HG03103 (cell line): ENCODE data around the gene PHKA1.
A peak's percentile ranks its signal among the peaks of the same experiment; 100 is the strongest.
"Not testable (repeated sequence)": the region's sequence is repeated elsewhere in the genome, so short reads cannot be mapped to it uniquely, and the experiment has no call there.

Experiments
- ATAC-seq: cut with Tn5 transposase; IDR thresholded peaks from one replicate; pipeline ENCODE4 v1.9.1; 2021; ENCODE audit warnings: low read depth; ENCODE audit not compliant: unreplicated experiment

PHKA1 gene

DNA sequence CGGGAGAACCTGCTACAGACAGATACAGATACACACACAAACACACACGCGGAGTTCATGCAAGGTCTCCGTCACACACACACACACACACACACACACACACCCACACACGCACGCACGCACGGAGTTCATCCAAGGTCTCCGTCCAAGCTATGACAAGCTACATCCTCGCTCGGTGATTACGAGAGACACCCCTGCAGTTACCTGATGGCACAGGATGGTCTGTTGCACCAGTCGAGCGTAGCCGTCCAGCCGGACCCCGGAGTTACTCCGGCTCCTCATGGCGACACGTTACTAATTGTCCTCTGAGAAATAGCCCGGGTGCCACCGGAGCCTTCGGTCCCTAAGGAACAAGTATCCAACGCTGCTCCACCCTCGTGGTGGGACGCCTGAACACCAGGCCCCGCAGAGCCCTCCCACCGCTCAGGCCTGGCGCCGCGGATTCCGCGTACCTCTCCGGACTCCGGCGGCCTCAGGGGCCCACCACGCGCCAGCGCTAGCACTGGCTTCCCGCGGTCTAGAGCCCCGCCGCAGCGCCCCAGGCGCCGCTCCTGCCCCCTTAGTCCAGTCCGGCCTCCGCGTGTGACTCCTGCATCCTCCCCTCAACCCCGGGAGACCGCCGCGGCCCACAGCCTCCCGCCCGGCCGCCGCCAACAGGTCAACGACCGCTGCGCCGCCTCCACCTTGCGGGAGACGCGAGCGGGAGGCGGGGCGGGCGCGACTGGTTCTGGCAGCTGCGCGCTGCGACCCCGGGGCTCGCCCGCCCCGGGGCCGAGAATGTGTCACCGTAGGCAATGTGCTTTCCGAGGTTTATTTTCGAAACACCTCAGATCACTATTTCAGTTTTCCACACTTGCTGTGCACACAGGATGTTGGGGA is at the start of gene PHKA1:
Gene PHKA1 (minus strand): TSS at position 708 of the 879 bp plus-strand sequence. CDS start 426 bp downstream, at position 282.
- ATAC-seq: peak; percentile 61

DNA sequence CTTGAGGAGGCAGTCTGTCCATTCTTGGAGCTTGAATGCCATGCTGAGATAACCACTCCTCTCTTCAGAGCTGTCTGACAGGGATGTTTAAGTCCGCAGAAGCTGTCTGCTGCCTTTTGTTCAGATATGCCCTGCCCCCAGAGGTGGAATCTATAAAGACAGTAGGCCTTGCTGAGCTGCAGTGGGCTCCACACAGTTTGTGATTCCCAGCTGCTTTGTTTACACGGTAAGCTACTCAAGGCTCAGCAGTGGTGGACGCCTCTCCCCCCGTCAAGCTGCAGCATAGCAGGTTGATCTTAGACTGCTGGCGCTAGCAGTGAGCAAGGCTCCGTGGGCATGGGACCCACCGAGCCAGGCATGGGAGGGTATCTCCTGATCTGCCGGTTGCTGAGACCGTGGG is 46.3 kb upstream of the PHKA1 start:
- ATAC-seq: not testable (repeated sequence)

- ATAC-seq: not testable (repeated sequence)
These were observed 34.4 kb upstream of the PHKA1 start for GRCh38 chrX:72748545-72748944.

DNA sequence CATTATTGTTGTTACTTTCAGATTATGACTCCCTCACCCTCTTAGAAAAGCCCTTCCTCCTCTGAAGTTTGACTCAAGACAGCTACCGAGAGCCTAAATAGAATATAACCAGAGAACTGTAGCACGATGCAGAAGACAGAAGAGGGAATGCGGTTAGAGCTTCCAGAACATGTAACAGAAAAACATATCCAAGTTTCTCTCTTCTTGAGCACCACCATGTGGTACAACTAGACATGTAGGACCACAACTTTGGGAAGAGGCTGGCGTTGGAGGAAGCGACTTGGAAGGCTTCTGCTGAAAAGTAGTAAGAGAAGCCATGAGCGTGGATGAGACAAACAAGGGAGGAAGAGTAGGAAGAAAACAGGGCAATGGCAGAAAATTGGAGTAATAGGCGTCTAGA is 31.4 kb upstream of the PHKA1 start:
- not testable (repeated sequence) for ATAC-seq

GRCh38 chrX:72735561-72735960 is 21.5 kb upstream of the PHKA1 start:
- no peak for ATAC-seq

DNA sequence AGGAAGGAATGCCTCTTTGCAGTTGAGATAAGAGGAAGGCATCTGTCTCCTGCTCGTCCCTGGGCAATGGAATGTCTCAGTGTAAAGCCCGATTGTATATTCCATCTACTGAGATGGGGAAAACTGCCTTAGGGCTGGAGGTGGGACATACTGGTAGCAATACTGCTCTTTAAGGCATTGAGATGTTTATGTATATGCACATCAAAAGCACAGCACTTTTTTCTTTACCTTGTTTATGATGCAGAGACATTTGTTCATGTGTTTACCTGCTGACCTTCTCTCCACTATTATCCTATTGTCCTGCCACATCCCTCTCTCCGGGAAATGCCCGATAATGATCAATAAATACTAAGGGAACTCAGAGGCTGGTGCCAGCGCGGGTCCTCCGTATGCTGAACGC is 19.5 kb upstream of the PHKA1 start:
- ATAC-seq: not testable (repeated sequence)

DNA sequence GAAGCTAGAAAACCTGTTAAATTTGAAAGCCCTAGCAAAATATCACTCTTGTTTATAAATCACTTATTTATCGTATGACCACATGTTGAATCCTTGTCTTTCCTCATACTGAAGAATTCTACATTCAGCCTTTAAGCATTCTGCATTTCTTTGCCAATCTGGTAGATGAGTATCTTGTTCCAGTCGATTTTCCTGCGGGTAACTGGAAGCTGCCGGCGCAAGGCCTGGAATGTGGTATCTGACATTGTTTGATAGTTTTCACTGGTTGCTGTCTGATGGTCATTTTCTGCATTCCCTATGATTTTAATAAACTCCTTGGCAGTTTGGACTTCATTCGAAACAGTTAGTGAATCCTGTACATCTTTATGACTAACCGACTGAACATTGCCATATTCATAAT is 13.7 kb upstream of the PHKA1 start:
- no peak for ATAC-seq

- no peak for ATAC-seq
These were observed 2.7 kb upstream of the PHKA1 start for GRCh38 chrX:72716766-72717165.

DNA sequence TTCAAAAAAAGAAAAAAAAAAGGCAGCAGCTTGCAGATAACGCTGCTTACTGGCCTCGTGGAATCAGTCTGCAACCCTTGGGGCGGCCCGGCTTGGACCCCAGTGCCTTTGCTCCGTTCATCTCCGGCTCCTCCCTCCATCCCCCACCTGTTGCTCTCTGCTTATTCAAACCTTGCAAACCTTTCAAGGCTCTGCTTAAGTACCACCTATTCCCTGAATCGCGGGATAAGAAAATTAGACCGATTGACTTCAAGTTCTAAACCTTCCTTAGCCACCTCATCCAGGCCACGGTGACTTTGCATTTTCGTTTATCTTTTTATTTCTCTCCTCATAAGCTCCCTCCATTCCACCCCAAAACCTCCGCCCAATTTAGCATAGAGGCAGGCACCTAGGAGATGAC is 1.4 kb upstream of the PHKA1 start:
- no peak for ATAC-seq

DNA sequence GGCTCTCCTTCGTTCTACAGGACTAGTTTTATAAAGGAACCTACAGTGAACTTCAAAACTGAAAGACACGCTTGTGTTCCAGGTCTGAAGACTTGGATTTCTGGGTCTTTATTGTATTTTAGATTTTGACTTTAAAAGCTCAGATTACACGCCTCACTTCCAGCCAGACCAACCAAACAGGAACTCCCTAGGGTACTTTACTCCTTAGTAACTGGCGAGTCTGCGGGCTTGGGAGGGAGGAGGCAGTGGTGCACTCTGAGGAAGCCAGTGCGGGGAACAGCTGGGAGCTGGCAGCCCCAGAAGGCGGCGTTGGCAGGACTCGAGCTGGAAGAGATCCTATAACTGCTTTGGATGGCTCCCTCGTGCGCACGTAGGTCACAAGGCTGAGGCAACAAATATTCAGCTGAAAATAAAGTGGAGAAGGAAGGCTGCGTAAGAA is 391 bp upstream of the PHKA1 start:
- no peak for ATAC-seq

- ATAC-seq: no peak
These were observed 976 bp downstream of the PHKA1 start for GRCh38 chrX:72713130-72713529.

DNA sequence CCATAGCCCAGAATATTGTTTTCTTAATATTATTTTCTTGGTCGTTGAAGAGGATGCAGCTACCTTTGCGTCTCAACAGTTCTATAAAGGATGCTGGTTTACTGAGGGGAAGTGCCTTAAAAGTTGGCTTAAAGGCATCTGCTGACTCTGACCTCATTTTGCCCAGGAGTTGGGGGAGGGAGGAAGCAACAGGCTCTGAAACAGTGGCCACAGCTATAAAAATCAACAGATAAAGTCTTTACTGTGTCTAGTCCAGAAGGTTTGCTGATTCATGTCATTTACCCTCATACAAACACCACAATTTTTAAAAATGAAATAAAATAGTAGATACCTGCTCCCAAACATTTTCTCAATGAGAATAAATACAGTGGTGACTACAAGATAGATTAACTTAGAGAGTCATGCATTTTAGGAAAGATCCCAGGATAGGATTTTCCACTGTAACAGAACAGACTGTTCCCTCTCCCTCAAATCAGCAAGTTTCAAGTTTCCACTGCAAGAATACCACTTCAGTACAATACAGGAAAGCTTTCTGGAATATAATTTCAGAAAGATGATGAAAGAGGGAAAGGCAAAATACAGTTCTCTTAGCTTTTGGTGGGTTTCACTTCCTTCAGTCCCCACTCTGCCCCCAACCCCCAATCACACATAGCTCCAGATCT is 1.9 kb downstream of the PHKA1 start:
- no peak for ATAC-seq

DNA sequence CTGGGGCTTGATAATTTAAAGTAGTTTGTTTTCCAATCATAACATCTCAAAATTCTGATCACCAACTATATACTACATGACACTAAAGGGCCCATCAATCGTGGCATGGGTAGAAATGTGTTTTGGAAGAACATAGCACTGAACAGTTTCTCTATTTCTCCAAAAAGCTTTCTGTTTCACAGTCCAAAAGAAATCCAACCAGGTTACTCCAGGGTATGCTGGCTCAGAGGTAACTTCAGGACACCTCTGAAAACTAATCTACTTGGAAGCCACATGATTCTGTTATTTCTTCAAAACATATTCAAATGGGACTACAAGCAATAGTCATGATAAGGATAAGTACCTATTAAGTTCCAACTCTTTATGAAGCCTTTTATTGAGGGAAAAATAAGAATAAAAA is 8.3 kb downstream of the PHKA1 start:
- no peak for ATAC-seq

- no peak for ATAC-seq
These were observed 9.0 kb downstream of the PHKA1 start for GRCh38 chrX:72705111-72705510.

DNA sequence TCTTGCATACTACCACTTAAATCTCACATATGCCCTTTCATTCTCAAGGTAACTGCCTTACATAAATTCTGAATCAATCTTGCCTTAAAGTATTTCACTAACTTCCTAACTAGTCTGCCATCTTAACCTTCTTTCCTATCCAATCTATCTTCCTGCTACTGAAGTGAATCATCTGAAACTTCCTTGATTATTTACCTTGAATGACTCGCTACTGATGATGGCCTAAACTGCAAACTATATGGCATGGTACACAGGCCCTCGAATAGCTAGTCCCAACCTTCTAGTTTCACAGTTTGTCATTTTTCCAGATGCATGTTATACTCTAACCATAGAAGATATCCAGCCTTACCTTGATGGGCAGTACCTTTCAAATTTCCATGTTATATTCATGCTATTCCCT is 19.9 kb downstream of the PHKA1 start:
- ATAC-seq: no peak

GRCh38 chrX:72693477-72693876 is 20.6 kb downstream of the PHKA1 start:
- no peak for ATAC-seq

DNA sequence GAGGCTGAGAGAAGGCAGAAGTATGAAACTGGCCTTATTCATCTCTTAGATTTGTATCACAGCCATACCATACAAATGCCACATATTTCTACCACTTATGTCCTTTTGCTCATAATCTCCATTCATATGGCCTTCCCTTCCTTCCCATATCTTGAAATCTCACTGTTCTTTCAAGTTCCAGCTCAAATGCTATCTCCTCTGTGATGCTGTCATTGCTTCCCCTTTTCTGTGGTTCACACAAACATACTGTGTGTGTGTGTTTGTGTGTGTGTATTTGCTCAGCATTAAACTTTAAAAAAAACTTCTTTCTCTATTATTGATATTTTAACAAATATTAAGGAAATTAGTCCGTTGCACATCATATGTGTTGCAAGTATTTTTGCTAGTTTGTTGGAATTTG is 26.7 kb downstream of the PHKA1 start:
- no peak for ATAC-seq

GRCh38 chrX:72685810-72686456 is 28.2 kb downstream of the PHKA1 start:
- no peak for ATAC-seq

DNA sequence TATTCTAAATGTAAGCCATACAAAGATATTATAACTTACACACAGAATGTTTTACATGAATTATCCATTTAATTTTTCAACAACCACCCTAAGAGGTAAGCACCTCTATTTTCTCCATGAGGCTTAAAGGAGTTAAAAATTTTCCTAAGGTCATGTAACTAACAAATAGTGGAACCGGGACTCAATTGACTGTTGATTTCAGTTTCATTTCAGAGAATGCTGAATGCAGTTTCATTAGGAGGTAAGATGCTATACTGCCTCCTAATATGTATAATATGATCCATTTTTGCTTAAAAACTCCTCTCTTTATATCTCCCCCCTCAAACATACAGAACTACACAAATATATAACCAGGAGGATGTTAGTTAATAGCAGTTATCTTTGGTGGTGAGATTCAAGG is 29.1 kb downstream of the PHKA1 start:
- no peak for ATAC-seq

GRCh38 chrX:72683631-72684030 is 30.5 kb downstream of the PHKA1 start:
- ATAC-seq: no peak

- ATAC-seq: no peak
These were observed 37.6 kb downstream of the PHKA1 start for GRCh38 chrX:72676465-72676864.
